ENCODE data around the gene ST6GALNAC6. TPM values are rescaled to one million over a fixed set of nuclear protein-coding genes. Genes with fewer than 3 reads are reported as not detected.

The ST6GALNAC6 gene
- polyA plus RNA-seq, 2 of the 4 experiments (the other 2 are of a cell fraction), result 8.2 to 25.2 TPM

DNA sequence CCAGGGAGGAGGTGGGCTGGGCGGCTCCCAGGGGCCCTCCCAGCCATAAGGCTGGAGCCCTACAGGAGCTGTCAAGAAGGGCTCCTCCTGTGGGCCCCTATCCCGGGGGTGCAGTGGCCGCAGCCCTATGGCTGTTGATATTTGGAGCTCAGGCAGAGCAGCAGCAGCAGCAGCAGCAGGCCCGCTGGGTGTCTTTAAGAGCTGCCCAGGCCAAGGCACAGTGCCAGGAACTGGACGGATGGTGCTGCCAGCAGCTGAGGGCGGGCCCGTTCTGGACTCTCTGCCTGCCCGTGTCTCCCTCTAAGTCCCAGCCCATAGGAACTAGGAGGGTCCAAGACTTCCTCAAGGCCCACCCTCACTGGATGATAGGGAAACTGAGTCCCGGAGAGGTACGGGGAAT, 25.5 kb downstream of the ST6GALNAC6 start:
- H3K4me1 ChIP-seq, result peaks cover 39% of the 10 kb centered on the region
- H3K4me2 ChIP-seq, result peak overlapping the region; percentile 22; the same call in 1 of the 3 replicates
- WGBS (ENCODE audit: missing lambda C conversion rate), result 83% methylated on average over 5 of the region's 10 CpGs
- no peaks in the 10 kb centered on the region for H3K9me3 ChIP-seq
- ChIA-PET CTCF (interaction anchor here (0.7 to 13.7 kb wide), 12 partner anchors 9 to 284 kb away, joined by 3 to 117 read pairs (median 3); partner anchors contain the start of genes CDK9 and TOR2A), POLR2A (no interaction called here)
- DNase-seq (ENCODE audit: low read depth in 1 of 2, low spot score in 1 of 2) (no peak), FAIRE-seq (no peak), ATAC-seq (no peak)
- peak overlapping the region in 1 of 2 experiments; percentile 29; a peak in 2 of 6 replicates for H3K27ac ChIP-seq
- no peak for TF ChIP-seq RAD21 (conservative IDR thresholded peaks at IDR 0.05 in 1 of 2, IDR thresholded peaks at IDR 0.05 in 1 of 2)
- TF ChIP-seq KDM5A (IDR thresholded peaks at IDR 0.05), result no peak
- no peak for TF ChIP-seq MAZ (IDR thresholded peaks at IDR 0.05; ENCODE audit: borderline replicate concordance, low read depth, low read length)
- no peak overlapping the region for H3K4me3 ChIP-seq

DNA sequence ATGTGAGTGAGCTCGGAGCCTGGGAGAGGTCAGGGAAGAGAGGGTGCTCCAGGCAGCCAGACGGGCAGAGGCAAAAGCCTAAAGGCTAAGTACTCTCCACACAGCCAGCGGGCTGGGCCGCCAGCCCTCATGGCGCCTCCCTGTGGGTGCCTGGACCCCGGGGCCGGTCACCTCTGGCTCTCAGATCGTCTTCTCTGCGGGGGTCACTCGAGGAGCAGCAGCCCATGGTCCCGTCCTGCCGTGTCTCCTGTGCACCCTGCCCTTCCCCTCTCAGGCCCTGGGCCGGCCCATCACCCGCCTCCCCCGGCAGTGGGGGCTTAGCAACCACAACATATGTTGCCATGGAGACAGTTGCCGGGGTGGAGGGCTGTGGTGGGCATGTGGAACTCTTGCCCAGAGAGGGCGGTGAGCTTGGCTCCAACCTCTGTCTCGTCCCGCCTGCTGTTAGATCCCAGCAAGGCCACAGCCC, 26.1 kb downstream of the ST6GALNAC6 start:
- no peak for TF ChIP-seq ZFP36 (IDR thresholded peaks at IDR 0.05; ENCODE audit: borderline replicate concordance, partially characterized antibody)
- no peak for TF ChIP-seq ZNF302 (CRISPR knock-in tag; IDR thresholded peaks at IDR 0.05)
- no peak for TF ChIP-seq KDM1A (IDR thresholded peaks at IDR 0.05; ENCODE audit: low read depth)
- TF ChIP-seq SREBF2 (IDR thresholded peaks at IDR 0.05), result no peak
- no peak for TF ChIP-seq BHLHE40 (IDR thresholded peaks at IDR 0.05; ENCODE audit: low read depth, low read length)
- no peak for DNase-seq (ENCODE audit: low read depth in 1 of 2, low spot score in 1 of 2)
- peaks cover 38% of the 10 kb centered on the region for H3K4me1 ChIP-seq
- H3K9me3 ChIP-seq, result no peaks in the 10 kb centered on the region
- POLR2A ChIA-PET, result no interaction called here
- H3K27ac ChIP-seq, result no peak overlapping the region
- FAIRE-seq, result no peak
- 88% methylated on average over 17 of the region's 19 CpGs for WGBS (ENCODE audit: missing lambda C conversion rate)
- CTCF ChIA-PET, result interaction anchor here (1.0 to 13.7 kb wide), 13 partner anchors 9 to 370 kb away, joined by 3 to 117 read pairs (median 5); partner anchors contain the start of genes CDK9 and TOR2A
- no peak overlapping the region for H3K4me3 ChIP-seq
- no peak overlapping the region for H3K4me2 ChIP-seq
- no peak for ATAC-seq

DNA sequence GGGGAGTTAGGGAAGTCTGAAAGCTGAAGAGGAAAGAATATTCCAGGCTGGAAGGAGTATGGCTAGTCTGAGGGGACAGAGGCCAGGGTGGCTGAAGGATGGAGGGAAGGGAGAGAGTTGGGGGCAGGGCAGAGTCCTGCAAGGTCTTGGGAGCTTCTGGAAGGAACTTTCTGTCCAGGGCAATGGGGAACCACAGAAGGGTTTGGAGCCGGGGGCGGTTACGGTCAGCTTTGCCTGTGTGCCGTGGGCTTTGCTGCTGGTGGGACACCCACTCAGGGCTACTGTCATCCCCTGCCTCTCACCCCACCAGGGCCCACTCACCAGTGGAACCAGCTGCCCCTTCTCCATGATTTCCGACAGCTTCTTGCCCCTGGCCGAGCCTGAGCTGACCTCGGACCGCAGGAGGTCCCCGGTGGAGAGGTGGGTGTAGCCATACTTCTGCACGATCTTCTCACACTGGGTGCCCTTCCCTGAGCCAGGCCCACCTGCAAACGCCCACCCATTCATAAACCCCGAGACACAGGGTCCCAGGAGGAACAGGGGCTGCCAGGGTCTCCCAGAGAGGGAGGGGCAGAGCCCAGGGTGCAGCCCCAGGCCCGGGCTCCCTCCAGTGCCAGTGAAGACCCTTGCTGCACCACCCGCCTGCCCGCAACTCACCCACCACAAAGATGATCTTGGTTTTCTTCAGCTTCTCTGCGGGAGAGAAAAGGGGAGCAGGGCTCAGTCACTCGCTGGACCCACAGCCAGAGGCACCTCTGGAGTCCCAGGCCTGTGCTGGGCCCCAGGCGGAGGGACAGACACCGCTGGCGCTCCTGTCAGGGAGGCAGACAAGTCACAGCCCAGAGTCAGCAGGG, 26.8 kb downstream of the ST6GALNAC6 start:
- Histone ChIP-seq H3K27ac (no peak overlapping the region), H3K4me1 (peaks cover 33% of the 10 kb centered on the region), H3K9me3 (no peaks in the 10 kb centered on the region), H3K4me3 (no peak overlapping the region), H3K4me2 (no peak overlapping the region)
- no peak for DNase-seq (ENCODE audit: low read depth in 1 of 2, low spot score in 1 of 2)
- ChIA-PET POLR2A (no interaction called here), CTCF (interaction anchor here (0.6 to 13.7 kb wide), 15 partner anchors 11 to 391 kb away, joined by 3 to 117 read pairs (median 5); partner anchors contain the start of genes FPGS and TOR2A)
- FAIRE-seq, result no peak
- no peak for TF ChIP-seq EHMT2 (IDR thresholded peaks at IDR 0.05; ENCODE audit: low read depth)
- no peak for ATAC-seq
- WGBS (ENCODE audit: missing lambda C conversion rate), result 87% methylated on average over 19 of the region's 20 CpGs

DNA sequence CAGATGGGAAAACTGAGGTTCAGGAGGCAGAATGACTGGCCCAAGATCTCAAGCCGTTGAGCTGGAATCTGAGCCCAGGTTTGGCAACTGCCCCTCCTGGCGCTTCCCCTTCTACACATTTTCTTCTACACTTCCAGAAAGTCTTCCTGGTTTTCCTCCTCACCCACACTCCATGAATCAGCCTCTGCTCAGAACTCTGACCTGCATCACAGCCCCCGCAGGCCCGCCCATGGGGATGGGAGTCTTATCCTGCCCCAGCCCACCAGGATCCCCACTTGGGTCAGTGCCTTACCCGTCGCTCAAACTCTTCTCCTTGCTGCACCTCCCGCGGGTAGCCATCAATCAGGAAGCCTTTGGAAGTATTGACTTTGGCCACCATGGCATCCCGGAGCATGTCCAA, 27.9 kb downstream of the ST6GALNAC6 start:
- Histone ChIP-seq H3K9me3 (no peaks in the 10 kb centered on the region), H3K4me3 (no peak overlapping the region), H3K4me2 (no peak overlapping the region), H3K27ac (no peak overlapping the region), H3K4me1 (peaks cover 27% of the 10 kb centered on the region)
- CTCF ChIA-PET, result interaction anchor here (1.7 to 13.7 kb wide), 15 partner anchors 11 to 368 kb away, joined by 5 to 117 read pairs (median 22); partner anchors contain the start of genes ENG, FPGS and TOR2A
- 86% methylated on average over 9 of the region's 9 CpGs for WGBS (ENCODE audit: missing lambda C conversion rate)
- no peak for ATAC-seq
- POLR2A ChIA-PET, result no interaction called here
- no peak for DNase-seq (ENCODE audit: low read depth in 1 of 2, low spot score in 1 of 2)
- FAIRE-seq, result no peak
- TF ChIP-seq HOXA7 (CRISPR knock-in tag; IDR thresholded peaks at IDR 0.05) (no peak), EP300 (IDR thresholded peaks at IDR 0.05) (no peak), RCOR1 (IDR thresholded peaks at IDR 0.05; ENCODE audit: low read depth, low read length) (no peak), NFE2L2 (conservative IDR thresholded peaks at IDR 0.05; ENCODE audit: low read length) (no peak), NR3C1 (IDR thresholded peaks at IDR 0.05) (no peak), PHF8 (IDR thresholded peaks at IDR 0.05; ENCODE audit: borderline replicate concordance, low read depth) (no peak), POLR2A (IDR thresholded peaks at IDR 0.05; ENCODE audit: low read length) (no peak), KDM1A (IDR thresholded peaks at IDR 0.05; ENCODE audit: low read depth) (no peak), ZC3H11A (IDR thresholded peaks at IDR 0.05) (no peak), GATA3 (IDR thresholded peaks at IDR 0.05; ENCODE audit: borderline replicate concordance) (no peak), FOSB (CRISPR knock-in tag; IDR thresholded peaks at IDR 0.05) (no peak), SREBF2 (IDR thresholded peaks at IDR 0.05) (no peak)
- TF ChIP-seq, protein P1, sequence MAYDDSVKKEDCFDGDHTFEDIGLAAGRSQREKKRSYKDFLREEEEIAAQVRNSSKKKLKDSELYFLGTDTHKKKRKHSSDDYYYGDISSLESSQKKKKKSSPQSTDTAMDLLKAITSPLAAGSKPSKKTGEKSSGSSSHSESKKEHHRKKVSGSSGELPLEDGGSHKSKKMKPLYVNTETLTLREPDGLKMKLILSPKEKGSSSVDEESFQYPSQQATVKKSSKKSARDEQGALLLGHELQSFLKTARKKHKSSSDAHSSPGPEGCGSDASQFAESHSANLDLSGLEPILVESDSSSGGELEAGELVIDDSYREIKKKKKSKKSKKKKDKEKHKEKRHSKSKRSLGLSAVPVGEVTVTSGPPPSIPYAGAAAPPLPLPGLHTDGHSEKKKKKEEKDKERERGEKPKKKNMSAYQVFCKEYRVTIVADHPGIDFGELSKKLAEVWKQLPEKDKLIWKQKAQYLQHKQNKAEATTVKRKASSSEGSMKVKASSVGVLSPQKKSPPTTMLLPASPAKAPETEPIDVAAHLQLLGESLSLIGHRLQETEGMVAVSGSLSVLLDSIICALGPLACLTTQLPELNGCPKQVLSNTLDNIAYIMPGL (CRISPR knock-in tag; IDR thresholded peaks at IDR 0.05; ENCODE audit: borderline replicate concordance), result no peak
- TF ChIP-seq, protein P2, sequence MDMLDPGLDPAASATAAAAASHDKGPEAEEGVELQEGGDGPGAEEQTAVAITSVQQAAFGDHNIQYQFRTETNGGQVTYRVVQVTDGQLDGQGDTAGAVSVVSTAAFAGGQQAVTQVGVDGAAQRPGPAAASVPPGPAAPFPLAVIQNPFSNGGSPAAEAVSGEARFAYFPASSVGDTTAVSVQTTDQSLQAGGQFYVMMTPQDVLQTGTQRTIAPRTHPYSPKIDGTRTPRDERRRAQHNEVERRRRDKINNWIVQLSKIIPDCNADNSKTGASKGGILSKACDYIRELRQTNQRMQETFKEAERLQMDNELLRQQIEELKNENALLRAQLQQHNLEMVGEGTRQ (IDR thresholded peaks at IDR 0.05), result no peak
- TF ChIP-seq, protein P3, sequence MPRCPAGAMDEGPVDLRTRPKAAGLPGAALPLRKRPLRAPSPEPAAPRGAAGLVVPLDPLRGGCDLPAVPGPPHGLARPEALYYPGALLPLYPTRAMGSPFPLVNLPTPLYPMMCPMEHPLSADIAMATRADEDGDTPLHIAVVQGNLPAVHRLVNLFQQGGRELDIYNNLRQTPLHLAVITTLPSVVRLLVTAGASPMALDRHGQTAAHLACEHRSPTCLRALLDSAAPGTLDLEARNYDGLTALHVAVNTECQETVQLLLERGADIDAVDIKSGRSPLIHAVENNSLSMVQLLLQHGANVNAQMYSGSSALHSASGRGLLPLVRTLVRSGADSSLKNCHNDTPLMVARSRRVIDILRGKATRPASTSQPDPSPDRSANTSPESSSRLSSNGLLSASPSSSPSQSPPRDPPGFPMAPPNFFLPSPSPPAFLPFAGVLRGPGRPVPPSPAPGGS (IDR thresholded peaks at IDR 0.05), result no peak
